CD4-positive, alpha-beta T cell treated with Interleukin-17A for 1 hour (primary cell): Measurements from ENCODE around the gene NTHL1.

ENCODE experiments used
- DNase-seq: peaks from one replicate; pipeline ENCODE4 v3.0.0-alpha.2; 2020

The NTHL1 gene

DNA sequence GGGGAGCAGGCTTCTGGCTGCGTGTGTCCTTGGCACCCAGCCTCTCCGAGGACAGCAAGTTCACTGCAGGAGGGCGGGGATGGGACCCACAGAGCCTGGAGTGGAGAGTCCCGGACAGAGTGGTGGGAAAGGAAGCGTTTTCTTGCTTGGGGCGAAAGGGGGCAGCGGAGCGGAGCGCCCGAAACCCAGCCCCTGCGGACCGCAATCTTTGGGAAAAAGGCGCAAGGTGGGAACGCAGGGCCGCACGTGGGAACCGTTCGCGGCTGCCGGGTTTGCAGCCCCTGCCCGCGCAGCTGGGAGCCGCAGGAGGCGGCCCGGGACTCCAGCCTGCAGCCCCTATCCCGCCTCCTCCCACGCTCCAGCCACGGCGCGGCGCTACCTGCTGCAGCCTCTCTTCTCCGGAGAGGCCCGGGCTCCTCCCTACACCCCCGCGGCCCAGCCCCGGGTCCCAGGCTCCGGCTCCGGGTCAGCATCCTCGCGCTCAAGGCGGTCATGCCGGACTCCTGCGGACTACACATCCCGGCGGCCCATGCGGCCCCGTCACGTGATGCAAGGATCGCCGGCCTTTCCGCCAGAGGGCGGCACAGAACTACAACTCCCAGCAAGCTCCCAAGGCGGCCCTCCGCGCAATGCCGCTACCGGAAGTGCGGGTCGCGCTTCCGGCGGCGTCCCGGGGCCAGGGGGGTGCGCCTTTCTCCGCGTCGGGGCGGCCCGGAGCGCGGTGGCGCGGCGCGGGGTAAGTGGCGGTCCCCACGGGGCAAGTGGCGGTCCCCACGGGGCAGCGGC, at the start of gene NTHL1, which contains the start of gene TSC2:
Gene NTHL1, minus strand, starts transcription at position 505 of the 786 bp plus-strand sequence. Its CDS starts 11 bp downstream, at position 494.
Gene TSC2, plus strand, starts transcription at position 656 of the 786 bp plus-strand sequence. CDS start 631 bp downstream, outside the sequence.
- DNase-seq = peak; percentile 93

DNA sequence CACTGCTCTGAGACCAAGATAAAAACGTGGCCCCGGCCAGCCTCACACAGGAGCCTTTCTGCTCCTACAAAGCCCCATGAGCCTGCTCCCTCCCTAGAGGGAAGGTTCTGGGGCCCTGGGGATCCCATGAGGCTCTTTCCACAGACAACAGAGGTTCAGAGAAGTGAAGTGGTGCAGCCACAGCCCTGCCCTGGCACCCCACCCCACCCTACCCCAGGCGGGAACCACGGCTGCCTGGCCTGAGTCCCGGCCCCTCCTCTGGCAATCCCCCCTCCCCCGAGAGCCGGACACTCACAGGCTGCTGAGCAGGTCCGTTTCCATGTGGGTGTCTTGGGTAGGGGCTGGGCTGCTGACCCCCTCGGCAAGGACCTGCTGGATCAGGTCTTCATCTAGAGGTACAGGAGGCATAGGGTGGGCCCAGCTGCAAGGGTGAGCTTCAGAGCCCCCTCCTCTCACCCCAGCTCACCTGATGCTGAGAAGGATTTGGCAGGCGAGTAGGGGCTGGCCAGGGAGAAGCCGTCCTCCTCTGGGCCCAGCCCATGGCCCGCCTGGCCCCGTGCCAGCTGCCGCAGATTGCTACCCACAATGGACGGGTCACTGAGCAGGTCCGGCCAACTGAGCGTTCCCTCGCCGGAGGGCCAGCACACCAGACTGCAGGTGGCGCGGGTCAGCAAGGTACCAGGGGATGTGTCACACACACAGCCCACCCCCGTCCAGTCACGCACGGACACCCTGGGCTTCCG, 49.4 kb upstream of the NTHL1 start:
- no peak for DNase-seq

DNA sequence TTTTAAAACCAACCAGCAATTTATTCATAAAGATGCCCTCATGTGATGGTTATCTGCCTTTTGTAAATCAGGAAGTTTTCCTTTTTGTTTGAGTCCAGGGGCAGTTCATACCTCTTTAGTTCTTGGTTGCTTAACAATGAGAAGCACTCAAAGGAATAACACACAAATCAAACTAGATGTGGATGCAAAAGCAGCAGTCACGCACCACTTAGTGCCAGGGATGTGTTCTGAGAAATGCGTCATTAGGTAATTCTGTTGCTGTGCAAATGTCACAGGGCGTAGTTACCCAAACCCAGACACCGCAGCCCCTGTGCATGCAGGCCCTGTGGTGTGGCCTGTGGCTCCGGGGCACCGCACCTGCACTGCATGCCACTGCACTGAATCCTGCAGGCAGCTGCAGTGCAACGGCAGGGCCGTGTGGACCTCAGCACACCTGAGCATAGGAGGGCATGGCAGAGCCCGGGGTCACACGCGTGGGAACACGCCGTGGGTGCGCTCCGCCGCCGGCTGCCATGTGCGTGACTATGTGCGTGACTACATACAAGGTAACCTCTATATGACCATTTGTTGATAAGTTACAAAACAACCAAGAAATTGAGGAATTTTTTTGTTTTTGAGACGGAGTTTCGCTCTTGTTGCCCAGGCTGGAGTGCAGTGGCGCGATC, 48.4 kb upstream of the NTHL1 start:
- DNase-seq = no peak

DNA sequence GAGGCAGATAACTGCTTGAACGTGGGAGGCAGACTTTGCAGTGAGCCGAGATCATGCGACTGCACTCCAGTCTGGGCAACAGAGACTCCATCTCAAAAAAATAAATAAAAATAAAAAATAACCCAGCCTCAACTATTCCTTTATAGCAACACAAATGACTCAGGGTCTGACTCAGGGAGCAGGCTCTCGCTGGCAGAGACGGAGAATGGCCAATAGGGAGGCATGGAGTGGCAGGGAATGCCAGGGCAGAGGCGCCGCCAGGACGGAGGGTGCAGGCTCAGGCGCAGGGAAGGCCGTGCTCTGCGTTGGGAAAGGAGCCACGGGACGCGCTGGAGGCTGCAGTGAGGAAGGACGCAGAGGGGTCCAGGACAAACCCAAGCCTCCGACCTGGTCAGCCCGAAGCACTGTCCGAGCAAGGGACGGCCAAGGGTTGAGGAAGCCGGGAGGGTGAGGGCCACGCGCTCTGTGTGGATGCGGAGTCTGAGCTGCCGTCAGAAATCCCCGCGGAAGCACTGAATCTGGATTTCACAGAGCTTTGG, 47.8 kb upstream of the NTHL1 start:
- no peak for DNase-seq

DNA sequence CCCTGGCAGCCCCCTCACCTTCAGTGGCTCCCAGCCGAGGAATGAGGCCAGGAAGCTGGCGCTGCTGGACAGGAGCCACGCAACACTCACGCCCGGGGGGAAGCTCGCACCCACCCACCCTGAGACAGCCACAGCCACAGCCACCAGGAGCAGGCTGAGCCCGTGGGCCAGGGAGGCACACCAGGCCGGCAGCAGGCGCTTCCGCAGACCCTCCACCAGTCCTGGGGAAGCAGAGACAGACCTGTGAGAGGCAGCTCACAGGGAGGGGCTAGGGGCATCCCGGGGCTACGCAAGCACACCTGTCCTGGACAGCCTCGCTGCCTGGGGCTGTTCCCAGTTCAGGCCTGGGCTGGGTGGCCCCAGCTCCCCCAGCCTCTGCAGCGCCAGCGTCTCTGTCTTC, 46.2 kb upstream of the NTHL1 start:
- no peak for DNase-seq

GRCh38 chr16:2092866-2093265, 45.2 kb upstream of the NTHL1 start:
- no peak for DNase-seq

DNA sequence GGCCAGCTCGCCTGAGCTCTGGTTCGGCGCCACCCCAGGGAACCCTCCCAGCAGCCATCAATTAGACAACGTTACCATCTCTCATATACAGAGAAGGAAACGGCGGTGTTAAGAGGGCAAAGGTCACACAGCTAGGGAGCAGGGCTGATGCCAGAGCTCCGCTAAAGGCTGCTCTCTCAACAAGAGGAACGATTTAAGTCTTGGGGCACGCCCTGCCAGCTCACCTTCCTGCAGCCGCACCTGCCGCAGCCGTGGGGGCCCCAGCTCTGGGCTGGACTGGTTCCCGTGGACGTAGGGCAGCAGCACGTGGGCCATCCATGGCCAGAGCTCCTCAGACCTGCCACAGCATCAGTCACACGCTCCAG, 44.6 kb upstream of the NTHL1 start:
- no peak for DNase-seq

DNA sequence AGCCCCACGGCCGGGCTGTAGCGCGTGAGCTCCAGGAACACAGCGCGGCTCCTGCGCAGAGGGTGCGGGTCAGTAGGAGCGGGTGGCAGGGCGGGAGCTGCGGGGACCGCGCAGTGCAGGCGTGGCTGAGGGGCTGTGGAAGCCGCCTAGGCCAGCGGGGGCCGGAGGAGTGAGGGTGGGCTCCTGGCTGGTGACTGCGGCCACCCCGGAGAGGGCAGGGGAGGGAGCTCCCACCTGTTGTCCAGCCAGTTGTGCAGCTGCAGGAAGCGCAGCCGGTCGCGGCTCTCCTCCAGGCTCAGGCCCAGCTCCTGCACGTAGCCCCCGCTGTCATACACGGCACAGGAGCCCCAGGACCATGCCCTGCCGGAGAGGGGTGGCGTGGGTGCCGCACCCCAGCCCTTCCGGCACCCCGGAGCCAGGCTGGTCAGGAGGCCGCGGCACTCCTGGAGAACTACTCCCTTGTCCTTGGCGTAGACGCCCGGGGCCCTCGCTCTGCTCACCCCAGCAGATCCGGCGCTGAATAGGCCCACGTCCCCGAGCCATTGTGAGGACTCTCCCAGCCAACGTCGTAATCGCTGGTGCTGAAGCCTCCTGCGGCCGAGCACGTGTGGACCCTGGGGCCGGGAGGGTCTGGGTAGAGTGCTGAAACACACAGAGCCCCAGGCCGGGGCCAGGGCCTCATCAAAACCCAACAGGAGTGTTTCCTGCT, 44.1 kb upstream of the NTHL1 start:
- DNase-seq = no peak

GRCh38 chr16:2090777-2091546, 43.3 kb upstream of the NTHL1 start:
- DNase-seq = peak; percentile 40

DNA sequence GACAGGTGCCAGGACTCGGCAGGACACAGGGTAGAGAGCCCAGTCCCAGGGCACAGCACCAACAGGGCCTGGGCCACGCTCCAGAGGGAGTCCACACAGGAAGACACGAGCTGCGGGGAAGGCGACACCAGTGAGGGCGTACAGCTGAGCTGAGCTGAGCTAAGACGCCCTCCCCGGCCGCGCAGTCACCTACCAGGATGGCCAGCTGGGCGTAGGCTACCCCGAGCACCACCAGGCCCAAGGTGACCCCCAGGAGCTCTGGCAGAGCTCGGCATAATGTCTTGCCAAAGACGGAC, 42.8 kb upstream of the NTHL1 start:
- no peak for DNase-seq

DNA sequence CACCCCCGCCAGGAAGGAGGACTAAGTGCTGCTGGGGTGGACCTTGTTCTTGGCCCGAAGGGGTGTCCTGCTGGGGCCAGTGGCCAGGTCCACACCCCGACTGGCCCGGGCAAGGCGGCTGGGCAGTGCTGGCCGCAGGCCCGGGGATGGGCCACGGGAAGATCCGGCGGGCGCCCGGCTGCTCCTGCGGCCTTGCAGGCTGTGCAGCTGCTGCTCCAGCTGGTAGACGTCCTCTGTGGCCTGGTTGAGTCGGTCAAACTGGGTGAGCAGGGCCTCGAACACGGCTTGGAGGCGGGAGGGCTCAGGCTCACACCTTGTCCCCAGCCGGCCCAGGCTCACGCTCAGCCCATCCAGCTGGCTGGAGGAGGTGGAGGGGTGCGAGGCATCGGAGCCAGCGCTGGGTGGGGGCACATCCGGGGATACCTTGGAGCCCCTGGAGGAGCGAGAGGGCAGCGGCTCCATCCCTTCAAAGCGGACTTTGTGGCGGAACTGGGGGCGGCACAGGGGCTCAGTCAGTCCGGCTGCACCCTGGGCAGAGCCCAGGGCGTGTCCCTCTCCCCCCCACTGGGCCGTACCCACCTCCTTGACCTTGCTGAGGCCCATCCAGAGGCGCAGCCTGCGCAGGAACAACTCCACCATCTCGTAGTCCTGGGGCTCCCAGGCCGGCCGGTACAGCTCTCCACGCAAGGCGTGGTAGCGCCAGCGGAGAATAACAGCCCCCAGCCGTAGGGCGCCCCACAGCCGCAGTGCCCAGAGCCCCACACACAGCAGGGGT, 42.3 kb upstream of the NTHL1 start:
- no peak for DNase-seq

DNA sequence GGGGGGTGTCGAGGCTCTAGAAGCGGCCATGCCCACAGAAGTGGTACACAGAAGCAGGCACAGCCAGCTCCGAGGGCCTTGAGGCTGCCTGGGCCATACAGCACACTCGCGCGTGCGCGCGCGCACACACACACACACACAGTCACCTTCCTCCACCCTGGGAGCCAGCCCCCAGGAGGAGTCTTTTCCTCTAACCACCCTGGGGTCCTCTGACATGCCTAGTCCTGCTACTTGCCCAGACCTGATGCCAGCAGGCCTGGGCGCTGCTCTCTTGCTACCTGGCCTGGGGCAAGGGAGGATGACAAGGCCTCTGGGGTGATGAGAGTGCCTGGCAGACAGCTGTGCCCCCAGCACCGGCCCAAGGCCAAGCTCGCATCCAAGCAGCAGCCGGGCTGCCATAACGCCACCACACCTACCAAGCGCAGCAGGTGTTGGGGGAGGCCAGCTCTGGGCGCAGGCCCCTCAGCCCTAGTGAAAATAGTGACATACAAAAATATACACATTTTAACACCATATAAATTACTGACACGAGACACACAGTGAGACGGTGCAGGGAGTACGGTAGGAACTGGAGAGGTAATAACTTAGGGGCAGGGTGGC, 41.2 kb upstream of the NTHL1 start:
- no peak for DNase-seq

GRCh38 chr16:2087748-2088631, 40.4 kb upstream of the NTHL1 start:
- DNase-seq = no peak

DNA sequence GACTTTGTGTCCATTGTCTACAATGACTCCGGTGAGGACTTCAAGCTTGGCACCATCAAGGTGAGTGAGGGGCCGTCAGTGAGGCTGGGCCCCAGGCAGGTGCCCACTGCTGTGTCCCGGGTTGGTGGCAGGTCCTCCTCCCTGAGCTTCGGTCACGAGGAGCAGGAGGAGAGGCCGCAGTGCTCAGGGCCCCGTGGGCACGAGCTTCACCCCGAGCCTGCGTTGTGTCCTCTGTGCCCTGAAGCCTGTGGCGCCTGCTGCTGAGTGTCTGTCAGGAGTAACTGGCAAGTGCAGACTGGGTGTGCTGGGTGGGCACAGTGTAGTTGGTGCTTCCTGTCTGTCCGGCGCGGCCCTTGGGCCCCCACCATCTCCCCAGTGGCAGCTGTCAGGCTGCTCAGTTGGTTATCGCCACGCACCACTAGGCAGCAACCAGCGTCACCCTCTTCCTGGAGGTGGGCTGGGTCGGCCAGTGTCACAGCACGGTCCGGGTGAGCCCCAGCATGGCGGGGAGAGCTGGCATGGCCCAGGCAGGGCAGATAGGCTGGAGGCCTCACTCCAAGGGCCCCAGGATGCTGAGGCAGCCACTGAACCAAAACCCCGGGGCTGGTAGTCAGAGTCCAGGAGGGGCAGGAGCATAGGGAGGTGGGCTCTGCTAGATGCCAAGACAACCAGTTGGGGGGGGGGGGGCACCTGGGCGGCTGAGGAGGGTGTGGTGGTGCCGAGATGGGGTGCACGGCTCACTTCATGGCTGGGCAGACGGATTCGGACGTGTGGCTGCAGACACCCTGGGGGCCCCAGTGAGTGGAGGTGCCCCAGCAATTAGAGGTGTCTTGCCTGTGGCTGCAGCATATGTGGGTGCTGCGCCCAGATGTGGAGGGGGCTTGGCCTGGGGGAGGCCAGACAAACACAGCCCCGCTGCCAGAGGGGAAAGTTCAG, 39.4 kb upstream of the NTHL1 start:
- no peak for DNase-seq

GRCh38 chr16:2086106-2086742, 38.6 kb upstream of the NTHL1 start:
- DNase-seq = no peak

- no peak for DNase-seq
Measured at GRCh38 chr16:2085669-2086068, 38.0 kb upstream of the NTHL1 start.

DNA sequence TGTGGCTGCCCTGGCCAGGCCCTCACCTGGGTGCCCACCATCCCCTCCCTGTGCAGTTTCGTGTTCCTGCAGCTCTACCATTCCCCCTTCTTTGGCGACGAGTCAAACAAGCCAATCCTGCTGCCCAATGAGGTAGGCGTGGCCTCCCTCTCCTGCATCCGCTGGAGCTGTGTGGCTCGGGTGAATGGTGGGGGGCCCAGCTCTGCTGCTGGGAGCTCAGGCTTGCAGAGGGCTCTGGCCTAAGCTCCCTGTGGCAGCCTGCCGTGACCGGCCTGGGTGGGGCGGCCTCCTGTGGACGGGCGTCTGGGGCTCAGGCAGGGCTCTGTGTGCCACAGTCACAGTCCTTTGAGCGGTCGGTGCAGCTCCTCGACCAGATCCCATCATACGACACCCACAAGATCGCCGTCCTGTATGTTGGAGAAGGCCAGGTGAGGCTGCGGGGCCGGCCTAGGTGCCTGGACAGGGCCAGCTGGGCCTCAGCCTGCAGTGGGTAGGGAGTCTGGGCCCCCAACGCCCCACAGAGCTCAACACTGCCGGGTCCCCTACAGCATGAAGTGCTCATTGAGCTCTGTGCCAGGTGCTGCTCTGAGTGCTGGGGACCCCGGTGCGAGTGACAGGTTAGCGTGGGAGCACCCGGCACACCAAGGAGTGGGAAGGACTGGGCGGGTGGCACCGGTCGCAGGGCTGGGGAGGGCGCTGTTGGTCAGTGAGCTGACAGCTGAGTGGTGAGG, 37.4 kb upstream of the NTHL1 start:
- DNase-seq = no peak
